ENCODE data around the gene GABARAPL1. TPM values are rescaled to one million over a fixed set of nuclear protein-coding genes. Genes with fewer than 3 reads are reported as not detected.

GABARAPL1 gene
- total and polyA plus RNA-seq, 2 of the 13 experiments (the other 11 are each of a cell fraction or from before 2014, with no cell fraction given): 7.9 to 26.1 TPM

GRCh38 chr12:10212739-10213131 lies at the start of gene GABARAPL1 (continued):
- TF ChIP-seq SKIL (CRISPR knock-in tag; IDR thresholded peaks at IDR 0.05; ENCODE audit: borderline replicate concordance) (no peak), ZGPAT (CRISPR knock-in tag; IDR thresholded peaks at IDR 0.05) (peak; percentile 41; the same call in 1 of the 2 replicates), ZFP91 (CRISPR knock-in tag; IDR thresholded peaks at IDR 0.05; ENCODE audit: borderline replicate concordance) (peak; percentile 18; the same call in 1 of the 2 replicates), KDM2A (CRISPR knock-in tag; IDR thresholded peaks at IDR 0.05; ENCODE audit: borderline replicate concordance, low read depth) (peak; percentile 42), ZNF543 (CRISPR knock-in tag; IDR thresholded peaks at IDR 0.05) (peak; percentile 10; the same call in 1 of the 2 replicates), ZNF274 (CRISPR knock-in tag; IDR thresholded peaks at IDR 0.05) (no peak), ZNF574 (CRISPR knock-in tag; IDR thresholded peaks at IDR 0.05) (0 out of 2 replicates have a peak, but pooled peaks have one; percentile 3), ARID3A (IDR thresholded peaks at IDR 0.05; ENCODE audit: low read depth, low read length) (no peak), ZFX (CRISPR knock-in tag; IDR thresholded peaks at IDR 0.05; ENCODE audit: low read depth) (peak; percentile 59; the same call in 1 of the 2 replicates), FOXC1 (CRISPR knock-in tag; IDR thresholded peaks at IDR 0.05; ENCODE audit: borderline replicate concordance) (no peak), ZNF609 (CRISPR knock-in tag; IDR thresholded peaks at IDR 0.05; ENCODE audit: borderline replicate concordance) (no peak; the same call in 1 of the 2 replicates), TBX2 (CRISPR knock-in tag; IDR thresholded peaks at IDR 0.05; ENCODE audit: borderline replicate concordance) (0 out of 2 replicates have a peak, but pooled peaks have one; percentile 1), HOXA3 (CRISPR knock-in tag; IDR thresholded peaks at IDR 0.05) (peak; percentile 81)
